Panc1 (cell line): ENCODE measurements around the gene SLX9.

Experiments
- CTCF ChIP-seq: fragments of 450-650 bp; IDR thresholded peaks from 2 replicates; pipeline ENCODE4 v1.5.1; 2017; ENCODE audit warnings: mild to moderate bottlenecking
- POLR2AphosphoS5 ChIP-seq: IDR thresholded peaks from 2 replicates; pipeline ENCODE4 v1.6.1; 2012; ENCODE audit warnings: mild to moderate bottlenecking, low read depth, low read length, moderate library complexity
- REST ChIP-seq, 2 experiments: IDR thresholded peaks; 2 replicates each; pipeline ENCODE4 v1.6.1; 2011 to 2012; ENCODE audit warnings: low read depth in 2 of 2, control low read depth in 1 of 2, low read length in 1 of 2, mild to moderate bottlenecking in 1 of 2, moderate library complexity in 1 of 2; ENCODE audit not compliant: insufficient read depth in 1 of 2
- SIN3A ChIP-seq: IDR thresholded peaks from 2 replicates; pipeline ENCODE4 v1.6.1; 2012; ENCODE audit warnings: low read depth, mild to moderate bottlenecking, low read length, moderate library complexity, borderline replicate concordance; ENCODE audit not compliant: insufficient read depth

GRCh38 chr21:44965251-44966022 lies 25.6 kb downstream of the SLX9 start:
- TF ChIP-seq SIN3A (no peak), CTCF (no peak), POLR2AphosphoS5 (no peak), REST (IDR thresholded peaks at IDR 0.05; ENCODE audit: insufficient read depth in 1 of 2, low read depth in 2 of 2, low read length in 1 of 2) (no peak)
